ENCODE data around the gene GAL3ST2. TPM values are rescaled to one million over a fixed set of nuclear protein-coding genes. Genes with fewer than 3 reads are reported as not detected.
"Not testable (repeated sequence)": the region's sequence is repeated elsewhere in the genome, so short reads cannot be mapped to it uniquely, and the experiment has no call there.

GAL3ST2 gene
- total and polyA plus RNA-seq, 8 donors = 0.26 to 0.31 (median 0.29) TPM; not detected in 2

- Histone ChIP-seq H3K9me3 (no peaks in the 10 kb centered on the region), H3K4me3 (no peak overlapping the region), H3K27me3 (no peaks in the 10 kb centered on the region), H3K36me3 (peaks cover 0 to 89% of the 10 kb centered on the region in 2 donors), H3K27ac (no peak overlapping the region), H3K4me1 (no peaks in the 10 kb centered on the region)
- no peak for TF ChIP-seq CTCF (IDR thresholded peaks at IDR 0.05)
- intact Hi-C loops (cut with DNase I) = no loop called here
- ATAC-seq = no peak
- DNase-seq = peak in 1 of 4 donors; percentile 77
Measured at GRCh38 chr2:241753493-241753892, 23.1 kb upstream of the GAL3ST2 start.

GRCh38 chr2:241754042-241754441 is 22.6 kb upstream of the GAL3ST2 start:
- ATAC-seq (no peak), DNase-seq (peak in 1 of 4 donors; percentile 62)
- Histone ChIP-seq H3K9me3 (no peaks in the 10 kb centered on the region), H3K27ac (no peak overlapping the region), H3K36me3 (peaks cover 0 to 86% of the 10 kb centered on the region in 2 donors), H3K4me1 (no peaks in the 10 kb centered on the region), H3K4me3 (no peak overlapping the region), H3K27me3 (no peaks in the 10 kb centered on the region)
- no peak for TF ChIP-seq CTCF (IDR thresholded peaks at IDR 0.05)
- intact Hi-C loops (cut with DNase I) = no loop called here

- Histone ChIP-seq H3K36me3 (peaks cover 0 to 83% of the 10 kb centered on the region in 2 donors), H3K27ac (no peak overlapping the region), H3K9me3 (no peaks in the 10 kb centered on the region), H3K4me3 (no peak overlapping the region), H3K4me1 (no peaks in the 10 kb centered on the region), H3K27me3 (no peaks in the 10 kb centered on the region)
- intact Hi-C loops (cut with DNase I) = no loop called here
- DNase-seq (peak in 1 of 4 donors; percentile 68), ATAC-seq (no peak)
- no peak for TF ChIP-seq CTCF (IDR thresholded peaks at IDR 0.05)
Measured at GRCh38 chr2:241755166-241755565, 21.5 kb upstream of the GAL3ST2 start.

GRCh38 chr2:241755777-241756176 is 20.8 kb upstream of the GAL3ST2 start:
- intact Hi-C loops (cut with DNase I) = no loop called here
- no peak for TF ChIP-seq CTCF (IDR thresholded peaks at IDR 0.05)

GRCh38 chr2:241759067-241759807 is 17.4 kb upstream of the GAL3ST2 start:
- H3K36me3 ChIP-seq = peaks cover 0 to 57% of the 10 kb centered on the region in 2 donors
- no peak overlapping the region for H3K27ac ChIP-seq
- intact Hi-C loops (cut with DNase I) = no loop called here
- ATAC-seq (no peak), DNase-seq (peak in 1 of 4 donors; percentile 4)
- H3K4me3 ChIP-seq = no peak overlapping the region
- TF ChIP-seq CTCF (IDR thresholded peaks at IDR 0.05) = no peak
- H3K9me3 ChIP-seq = no peaks in the 10 kb centered on the region
- H3K4me1 ChIP-seq = no peaks in the 10 kb centered on the region
- H3K27me3 ChIP-seq = no peaks in the 10 kb centered on the region

More at GRCh38 chr2:241755777-241756176, 20.8 kb upstream of the GAL3ST2 start:
- Histone ChIP-seq H3K27ac (no peak overlapping the region), H3K9me3 (no peaks in the 10 kb centered on the region), H3K4me3 (no peak overlapping the region), H3K36me3 (peaks cover 0 to 83% of the 10 kb centered on the region in 2 donors), H3K4me1 (no peaks in the 10 kb centered on the region), H3K27me3 (no peaks in the 10 kb centered on the region)
- DNase-seq (peak in 1 of 4 donors; percentile 76), ATAC-seq (no peak)

GRCh38 chr2:241759893-241760292 is 16.7 kb upstream of the GAL3ST2 start:
- DNase-seq; H3K27me3 ChIP-seq; H3K27ac ChIP-seq; H3K4me3 ChIP-seq; H3K4me1 ChIP-seq; ATAC-seq; intact Hi-C loops (cut with DNase I); H3K9me3 ChIP-seq: not testable (repeated sequence)
- H3K36me3 ChIP-seq = peaks cover 0 to 51% of the 10 kb centered on the region in 2 donors

Measured in left lung (tissue), 10 donors.